Panc1 (cell line): ENCODE data around the gene NEK7. TPM values are rescaled to one million over a fixed set of nuclear protein-coding genes. Genes with fewer than 3 reads are reported as not detected.
"Not testable (repeated sequence)": the region's sequence is repeated elsewhere in the genome, so short reads cannot be mapped to it uniquely, and the experiment has no call there.

ENCODE experiments used
- ATAC-seq: fragments of 200-7000 bp; cut with Tn5 transposase; 2 replicates; pipeline ENCODE4 v1.9.1; 2020; ENCODE audit warnings: mild to moderate bottlenecking, moderate library complexity
- BruUV-seq: library from RNA; stranded (reverse); fragments of 400-500 nt; replicated peaks from 2 replicates; lab custom pipeline; 2021; lab: Mats Ljungman, UMichigan
- CTCF ChIA-PET: fragments of 300-600 bp; sonication (Branson Sonifier 250); formaldehyde crosslinking; loops from one replicate; lab custom pipeline; 2022; ENCODE audit warnings: antibody characterized with exemption; lab: Charles Lee
- POLR2A ChIA-PET: fragments of 300-600 bp; sonication (Branson Sonifier 250); formaldehyde crosslinking; loops from one replicate; lab custom pipeline; 2022; ENCODE audit warnings: antibody characterized with exemption; lab: Charles Lee
- DNase-seq: peaks from one replicate; pipeline ENCODE4 v3.0.0-alpha.2; 2010; ENCODE audit warnings: low read depth, low spot score
- H3K27ac ChIP-seq: 2 replicates; pipeline ENCODE4 v1.5.1; 2011; ENCODE audit warnings: mild to moderate bottlenecking, low read length, inconsistent platforms
- H3K27me3 ChIP-seq: fragments of 200-500 bp; sonication (Bioruptor generic); 2 replicates; pipeline ENCODE4 v1.6.0; 2014; ENCODE audit warnings: low read length, inconsistent platforms; ENCODE audit not compliant: control insufficient read depth, insufficient read depth
- H3K36me3 ChIP-seq: fragments of 200-500 bp; sonication (Bioruptor generic); 2 replicates; pipeline ENCODE4 v1.5.1; 2014; ENCODE audit warnings: inconsistent platforms, mild to moderate bottlenecking, low read length, moderate library complexity; ENCODE audit not compliant: control insufficient read depth, insufficient read depth
- H3K4me1 ChIP-seq: 2 replicates; pipeline ENCODE4 v1.5.1; 2011; ENCODE audit warnings: inconsistent platforms, mild to moderate bottlenecking, low read length, moderate library complexity; ENCODE audit not compliant: control insufficient read depth, insufficient read depth
- H3K4me3 ChIP-seq, 2 experiments: 2 replicates each; pipeline ENCODE4 v1.5.1; 2011 to 2012; ENCODE audit warnings: low read depth in 2 of 2, low read length in 2 of 2, mild to moderate bottlenecking in 2 of 2, inconsistent platforms in 1 of 2, moderate library complexity in 1 of 2
- H3K9me3 ChIP-seq: fragments of 200-500 bp; sonication (Bioruptor generic); 2 replicates; pipeline ENCODE4 v1.5.1; 2014; ENCODE audit warnings: low read depth, mild to moderate bottlenecking, inconsistent platforms, low read length, moderate library complexity; ENCODE audit not compliant: control insufficient read depth, insufficient read depth
- CTCF ChIP-seq: fragments of 450-650 bp; IDR thresholded peaks from 2 replicates; pipeline ENCODE4 v1.5.1; 2017; ENCODE audit warnings: mild to moderate bottlenecking
- POLR2AphosphoS5 ChIP-seq: IDR thresholded peaks from 2 replicates; pipeline ENCODE4 v1.6.1; 2012; ENCODE audit warnings: mild to moderate bottlenecking, low read depth, low read length, moderate library complexity
- REST ChIP-seq, 2 experiments: IDR thresholded peaks; 2 replicates each; pipeline ENCODE4 v1.6.1; 2011 to 2012; ENCODE audit warnings: low read depth in 2 of 2, control low read depth in 1 of 2, low read length in 1 of 2, mild to moderate bottlenecking in 1 of 2, moderate library complexity in 1 of 2; ENCODE audit not compliant: insufficient read depth in 1 of 2
- SIN3A ChIP-seq: IDR thresholded peaks from 2 replicates; pipeline ENCODE4 v1.6.1; 2012; ENCODE audit warnings: low read depth, mild to moderate bottlenecking, low read length, moderate library complexity, borderline replicate concordance; ENCODE audit not compliant: insufficient read depth
- TCF7L2 ChIP-seq: IDR thresholded peaks from 2 replicates; pipeline ENCODE4 v1.6.1; 2011; ENCODE audit warnings: mild to moderate bottlenecking, low read depth, low read length, inconsistent platforms
- in situ Hi-C: cut with HindIII; loops from 2 replicates; pipeline ENCODE4 v1.10.0; 2016; ENCODE audit warnings: low sequenced_read_pairs, low pct_unique_long_range_greater_than_20kb
- intact Hi-C: fragments of 100-400 bp; cut with micrococcal nuclease; formaldehyde crosslinking; loops from one replicate; pipeline ENCODE4 v1.10.0; 2022; ENCODE audit not compliant: unreplicated experiment
- total RNA-seq: library from RNA; stranded (reverse); gene quantifications from one replicate; pipeline ENCODE4 v1.2.1, GENCODE V29; 2021; ENCODE audit not compliant: unreplicated experiment

NEK7 gene
- total RNA-seq, 1 experiment from 2014 or later = 53.0 TPM

- BruUV-seq = no TSS peak
- ChIA-PET POLR2A (no interaction called here), CTCF (no interaction called here)
- no peaks in the 10 kb centered on the region for H3K27me3 ChIP-seq
- no peak for ATAC-seq
- DNase-seq = peak; percentile 56
- in situ Hi-C loops = no loop called here
- intact Hi-C loops = no loop called here
- no peak overlapping the region for H3K4me3 ChIP-seq
- H3K36me3 ChIP-seq = no peaks in the 10 kb centered on the region
- H3K9me3 ChIP-seq = no peaks in the 10 kb centered on the region
- no peak overlapping the region for H3K27ac ChIP-seq
- H3K4me1 ChIP-seq = no peaks in the 10 kb centered on the region
- TF ChIP-seq CTCF (no peak), SIN3A (no peak), REST (IDR thresholded peaks at IDR 0.05; ENCODE audit: insufficient read depth in 1 of 2, low read depth in 2 of 2, low read length in 1 of 2) (no peak)
Measured at GRCh38 chr1:198125995-198126735, 30.6 kb upstream of the NEK7 start.

- POLR2A ChIA-PET = no interaction called here
- Histone ChIP-seq H3K27me3 (no peaks in the 10 kb centered on the region), H3K36me3 (no peaks in the 10 kb centered on the region), H3K9me3 (no peaks in the 10 kb centered on the region), H3K27ac (no peak overlapping the region), H3K4me1 (no peaks in the 10 kb centered on the region), H3K4me3 (no peak overlapping the region)
- no TSS peak for BruUV-seq
- ATAC-seq (no peak), DNase-seq (no peak)
- in situ Hi-C loops (no loop called here), intact Hi-C loops (no loop called here)
- TF ChIP-seq SIN3A = no peak
- TF ChIP-seq TCF7L2 = no peak
- no peak for TF ChIP-seq POLR2AphosphoS5
- TF ChIP-seq CTCF = no peak
- TF ChIP-seq REST (IDR thresholded peaks at IDR 0.05; ENCODE audit: insufficient read depth in 1 of 2, low read depth in 2 of 2, low read length in 1 of 2) = no peak
- CTCF ChIA-PET = no interaction called here
Measured at GRCh38 chr1:198128533-198128932, 28.3 kb upstream of the NEK7 start.

- CTCF ChIA-PET, intact Hi-C loops, in situ Hi-C loops, H3K4me3 ChIP-seq, H3K27me3 ChIP-seq, BruUV-seq, DNase-seq, H3K36me3 ChIP-seq, H3K4me1 ChIP-seq, H3K27ac ChIP-seq, POLR2A ChIA-PET, H3K9me3 ChIP-seq, ATAC-seq: not testable (repeated sequence)
Measured at GRCh38 chr1:198130053-198130452, 26.7 kb upstream of the NEK7 start.
